ENCODE measurements around the gene ITGA1.

GRCh38 chr5:52789378-52789777 lies 1.7 kb downstream of the ITGA1 start:
- no peak for TF ChIP-seq POLR2A (IDR thresholded peaks at IDR 0.05)
- TF ChIP-seq CTCF (IDR thresholded peaks at IDR 0.05): no peak
- TF ChIP-seq POLR2AphosphoS5 (IDR thresholded peaks at IDR 0.05): no peak
- no peak for TF ChIP-seq EP300 (IDR thresholded peaks at IDR 0.05)
